HEK293 (cell line): Measurements from ENCODE around the gene SERTAD3.
A peak's percentile ranks its signal among the peaks of the same experiment; 100 is the strongest.

Source experiments
- EGR2 ChIP-seq: fragments of 450-650 bp; formaldehyde crosslinking; IDR thresholded peaks from 2 replicates; pipeline ENCODE4 v1.5.1; 2016; ENCODE audit warnings: low read depth, missing biosample characterization, missing genetic modification characterization
- GLI2 ChIP-seq: fragments of 450-650 bp; formaldehyde crosslinking; IDR thresholded peaks from 2 replicates; pipeline ENCODE4; 2017; ENCODE audit warnings: missing biosample characterization, missing genetic modification characterization, low read depth, borderline replicate concordance
- OSR2 ChIP-seq: fragments of 450-650 bp; formaldehyde crosslinking; IDR thresholded peaks from 2 replicates; pipeline ENCODE4 v1.5.1; 2016; ENCODE audit warnings: missing biosample characterization, missing genetic modification characterization
- REPIN1 ChIP-seq: fragments of 450-650 bp; formaldehyde crosslinking; IDR thresholded peaks from 2 replicates; pipeline ENCODE4 v1.5.1; 2017; ENCODE audit warnings: missing biosample characterization, missing genetic modification characterization, low read depth
- SCRT2 ChIP-seq: fragments of 450-650 bp; formaldehyde crosslinking; IDR thresholded peaks from 2 replicates; pipeline ENCODE4 v1.5.1; 2016; ENCODE audit warnings: missing biosample characterization, missing genetic modification characterization
- ZBTB48 ChIP-seq: fragments of 450-650 bp; formaldehyde crosslinking; IDR thresholded peaks from 2 replicates; pipeline ENCODE4 v1.5.1; 2016; ENCODE audit warnings: missing biosample characterization, missing genetic modification characterization
- ZFHX2 ChIP-seq: fragments of 450-650 bp; formaldehyde crosslinking; conservative IDR thresholded peaks from 2 replicates; pipeline ENCODE4 v1.5.1; 2016; ENCODE audit warnings: missing biosample characterization, missing genetic modification characterization
- ZFP41 ChIP-seq: fragments of 450-650 bp; formaldehyde crosslinking; IDR thresholded peaks from 2 replicates; pipeline ENCODE4 v1.5.1; 2016; ENCODE audit warnings: missing biosample characterization, missing genetic modification characterization, borderline replicate concordance
- ZNF121 ChIP-seq: fragments of 450-650 bp; formaldehyde crosslinking; IDR thresholded peaks from 2 replicates; pipeline ENCODE4 v1.5.1; 2016; ENCODE audit warnings: missing biosample characterization, missing genetic modification characterization
- ZNF221 ChIP-seq: fragments of 450-650 bp; formaldehyde crosslinking; IDR thresholded peaks from 2 replicates; pipeline ENCODE4 v1.5.1; 2017; ENCODE audit warnings: missing biosample characterization, missing genetic modification characterization, borderline replicate concordance
- ZNF341 ChIP-seq: fragments of 450-650 bp; formaldehyde crosslinking; IDR thresholded peaks from 2 replicates; pipeline ENCODE4; 2016; ENCODE audit warnings: low read depth, missing biosample characterization, missing genetic modification characterization
- ZNF354C ChIP-seq: fragments of 450-650 bp; formaldehyde crosslinking; IDR thresholded peaks from 2 replicates; pipeline ENCODE4 v1.5.1; 2016; ENCODE audit warnings: missing biosample characterization, missing genetic modification characterization, low read depth, borderline replicate concordance
- ZNF510 ChIP-seq: fragments of 450-650 bp; formaldehyde crosslinking; IDR thresholded peaks from 2 replicates; pipeline ENCODE4 v1.5.1; 2018; ENCODE audit warnings: mild to moderate bottlenecking, missing genetic modification characterization, missing biosample characterization; ENCODE audit not compliant: insufficient replicate concordance
- ZNF558 ChIP-seq: fragments of 450-650 bp; formaldehyde crosslinking; IDR thresholded peaks from 2 replicates; pipeline ENCODE4 v1.5.1; 2016; ENCODE audit warnings: missing biosample characterization, missing genetic modification characterization
- ZNF561 ChIP-seq: fragments of 450-650 bp; IDR thresholded peaks from 2 replicates; pipeline ENCODE4 v1.5.1; 2018; ENCODE audit warnings: missing biosample characterization, missing genetic modification characterization, borderline replicate concordance
- ZNF571 ChIP-seq: fragments of 450-650 bp; formaldehyde crosslinking; IDR thresholded peaks from 2 replicates; pipeline ENCODE4 v1.5.0; 2017; ENCODE audit warnings: missing biosample characterization, missing genetic modification characterization
- ZNF610 ChIP-seq: fragments of 450-650 bp; formaldehyde crosslinking; IDR thresholded peaks from 2 replicates; pipeline ENCODE4 v1.5.1; 2016; ENCODE audit warnings: missing biosample characterization, missing genetic modification characterization, borderline replicate concordance
- ZNF654 ChIP-seq: fragments of 450-650 bp; formaldehyde crosslinking; IDR thresholded peaks from 2 replicates; pipeline ENCODE4 v1.5.1; 2016; ENCODE audit warnings: low read depth, missing biosample characterization, missing genetic modification characterization
- ZNF707 ChIP-seq: fragments of 450-650 bp; formaldehyde crosslinking; IDR thresholded peaks from 2 replicates; pipeline ENCODE4 v1.5.1; 2016; ENCODE audit warnings: missing biosample characterization, missing genetic modification characterization
- ZSCAN30 ChIP-seq: fragments of 450-650 bp; IDR thresholded peaks from 2 replicates; pipeline ENCODE4 v1.5.1; 2018; ENCODE audit warnings: missing biosample characterization, mild to moderate bottlenecking, missing genetic modification characterization, moderate library complexity
- TF ChIP-seq, protein P1 (sequence below): fragments of 450-650 bp; formaldehyde crosslinking; IDR thresholded peaks from 2 replicates; pipeline ENCODE4 v1.5.1; 2017; ENCODE audit warnings: missing biosample characterization, missing genetic modification characterization
- TF ChIP-seq, protein P2 (sequence below): fragments of 450-650 bp; formaldehyde crosslinking; IDR thresholded peaks from 2 replicates; pipeline ENCODE4 v1.5.1; 2017; ENCODE audit warnings: missing biosample characterization, missing genetic modification characterization
- TF ChIP-seq, protein P3 (sequence below): fragments of 450-650 bp; formaldehyde crosslinking; IDR thresholded peaks from 2 replicates; pipeline ENCODE4 v1.5.1; 2017; ENCODE audit warnings: missing biosample characterization, missing genetic modification characterization
- TF ChIP-seq, protein P4 (sequence below): IDR thresholded peaks from 2 replicates; pipeline ENCODE4 v1.6.1; 2011; ENCODE audit warnings: mild to moderate bottlenecking, low read depth, low read length, borderline replicate concordance
- TF ChIP-seq, protein P5 (sequence below): fragments of 450-650 bp; formaldehyde crosslinking; IDR thresholded peaks from 2 replicates; pipeline ENCODE4 v1.5.1; 2016; ENCODE audit warnings: missing biosample characterization, missing genetic modification characterization
- TF ChIP-seq, protein P6 (sequence below): fragments of 450-650 bp; formaldehyde crosslinking; IDR thresholded peaks from 2 replicates; pipeline ENCODE4 v1.5.1; 2016; ENCODE audit warnings: missing biosample characterization, missing genetic modification characterization
- TF ChIP-seq, protein P7 (sequence below): fragments of 450-650 bp; formaldehyde crosslinking; IDR thresholded peaks from 2 replicates; pipeline ENCODE4 v1.5.1; 2016; ENCODE audit warnings: missing biosample characterization, missing genetic modification characterization

Gene SERTAD3

DNA sequence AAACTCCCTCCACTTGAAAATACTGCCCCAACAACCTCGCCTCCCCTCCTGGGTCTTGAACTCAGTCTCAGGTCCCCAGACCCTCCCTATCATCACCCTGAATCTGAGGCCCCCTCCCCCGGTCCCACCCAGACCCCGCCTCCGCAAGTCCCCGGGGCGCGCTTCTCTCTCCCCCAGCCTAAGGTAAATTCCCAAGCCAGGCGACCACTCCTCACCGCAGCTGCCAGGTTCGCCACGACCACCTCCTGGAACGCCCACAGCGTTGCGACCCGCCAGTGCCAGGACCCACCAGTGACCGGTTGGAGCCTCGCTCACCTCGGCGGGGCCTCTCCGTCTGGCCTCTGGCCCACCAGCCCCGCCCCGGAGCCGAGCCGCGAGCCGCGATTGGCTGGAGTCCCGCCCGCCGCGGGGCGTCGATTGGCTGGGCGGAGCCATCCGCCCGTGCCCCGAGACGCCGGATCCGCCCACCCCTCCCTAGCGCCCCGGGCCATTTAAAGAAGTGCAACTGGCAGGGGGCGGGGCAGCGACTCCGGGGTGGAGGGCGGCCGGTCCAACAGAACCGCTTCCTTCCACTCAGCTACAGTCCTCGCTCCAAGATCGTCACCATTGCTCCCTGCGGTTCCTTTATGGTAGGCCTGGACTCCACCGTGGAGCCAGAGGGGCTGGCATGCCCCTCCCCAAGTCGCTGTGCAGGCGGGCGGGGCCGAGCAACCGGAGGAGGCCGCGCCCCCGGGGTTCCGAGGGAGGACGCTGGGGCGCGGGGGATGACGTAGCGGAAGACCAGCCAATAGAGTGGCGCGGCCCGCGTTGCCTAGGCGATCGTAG is at the start of gene SERTAD3 (continued):
- TF ChIP-seq, protein P1, sequence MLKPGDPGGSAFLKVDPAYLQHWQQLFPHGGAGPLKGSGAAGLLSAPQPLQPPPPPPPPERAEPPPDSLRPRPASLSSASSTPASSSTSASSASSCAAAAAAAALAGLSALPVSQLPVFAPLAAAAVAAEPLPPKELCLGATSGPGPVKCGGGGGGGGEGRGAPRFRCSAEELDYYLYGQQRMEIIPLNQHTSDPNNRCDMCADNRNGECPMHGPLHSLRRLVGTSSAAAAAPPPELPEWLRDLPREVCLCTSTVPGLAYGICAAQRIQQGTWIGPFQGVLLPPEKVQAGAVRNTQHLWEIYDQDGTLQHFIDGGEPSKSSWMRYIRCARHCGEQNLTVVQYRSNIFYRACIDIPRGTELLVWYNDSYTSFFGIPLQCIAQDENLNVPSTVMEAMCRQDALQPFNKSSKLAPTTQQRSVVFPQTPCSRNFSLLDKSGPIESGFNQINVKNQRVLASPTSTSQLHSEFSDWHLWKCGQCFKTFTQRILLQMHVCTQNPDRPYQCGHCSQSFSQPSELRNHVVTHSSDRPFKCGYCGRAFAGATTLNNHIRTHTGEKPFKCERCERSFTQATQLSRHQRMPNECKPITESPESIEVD (tag by site-specific recombination), result no peak
- TF ChIP-seq ZNF654 (tag by site-specific recombination) (no peak), ZNF221 (tag by site-specific recombination) (0 out of 2 replicates have a peak, but pooled peaks have one; percentile 70), ZNF561 (tag by site-specific recombination) (peak; percentile 98), GLI2 (tag by site-specific recombination) (no peak), ZNF707 (tag by site-specific recombination) (no peak), ZBTB48 (tag by site-specific recombination) (peak; percentile 74), SCRT2 (peak; percentile 99), ZNF610 (tag by site-specific recombination) (peak; percentile 83), ZFHX2 (peak; percentile 93), ZSCAN30 (tag by site-specific recombination) (peak; percentile 48; the same call in 1 of the 2 replicates), ZNF571 (no peak), ZFP41 (no peak), OSR2 (tag by site-specific recombination) (peak; percentile 73), ZNF558 (no peak), ZNF354C (tag by site-specific recombination) (no peak), EGR2 (tag by site-specific recombination) (peak; percentile 90), REPIN1 (tag by site-specific recombination) (no peak), ZNF121 (tag by site-specific recombination) (peak; percentile 75), ZNF341 (tag by site-specific recombination) (peak; percentile 91), ZNF510 (tag by site-specific recombination) (no peak)
- TF ChIP-seq, protein P2, sequence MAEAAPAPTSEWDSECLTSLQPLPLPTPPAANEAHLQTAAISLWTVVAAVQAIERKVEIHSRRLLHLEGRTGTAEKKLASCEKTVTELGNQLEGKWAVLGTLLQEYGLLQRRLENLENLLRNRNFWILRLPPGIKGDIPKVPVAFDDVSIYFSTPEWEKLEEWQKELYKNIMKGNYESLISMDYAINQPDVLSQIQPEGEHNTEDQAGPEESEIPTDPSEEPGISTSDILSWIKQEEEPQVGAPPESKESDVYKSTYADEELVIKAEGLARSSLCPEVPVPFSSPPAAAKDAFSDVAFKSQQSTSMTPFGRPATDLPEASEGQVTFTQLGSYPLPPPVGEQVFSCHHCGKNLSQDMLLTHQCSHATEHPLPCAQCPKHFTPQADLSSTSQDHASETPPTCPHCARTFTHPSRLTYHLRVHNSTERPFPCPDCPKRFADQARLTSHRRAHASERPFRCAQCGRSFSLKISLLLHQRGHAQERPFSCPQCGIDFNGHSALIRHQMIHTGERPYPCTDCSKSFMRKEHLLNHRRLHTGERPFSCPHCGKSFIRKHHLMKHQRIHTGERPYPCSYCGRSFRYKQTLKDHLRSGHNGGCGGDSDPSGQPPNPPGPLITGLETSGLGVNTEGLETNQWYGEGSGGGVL, result peak; percentile 77
- TF ChIP-seq, protein P3, sequence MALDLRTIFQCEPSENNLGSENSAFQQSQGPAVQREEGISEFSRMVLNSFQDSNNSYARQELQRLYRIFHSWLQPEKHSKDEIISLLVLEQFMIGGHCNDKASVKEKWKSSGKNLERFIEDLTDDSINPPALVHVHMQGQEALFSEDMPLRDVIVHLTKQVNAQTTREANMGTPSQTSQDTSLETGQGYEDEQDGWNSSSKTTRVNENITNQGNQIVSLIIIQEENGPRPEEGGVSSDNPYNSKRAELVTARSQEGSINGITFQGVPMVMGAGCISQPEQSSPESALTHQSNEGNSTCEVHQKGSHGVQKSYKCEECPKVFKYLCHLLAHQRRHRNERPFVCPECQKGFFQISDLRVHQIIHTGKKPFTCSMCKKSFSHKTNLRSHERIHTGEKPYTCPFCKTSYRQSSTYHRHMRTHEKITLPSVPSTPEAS (tag by site-specific recombination), result 0 out of 2 replicates have a peak, but pooled peaks have one; percentile 7
- TF ChIP-seq, protein P4, sequence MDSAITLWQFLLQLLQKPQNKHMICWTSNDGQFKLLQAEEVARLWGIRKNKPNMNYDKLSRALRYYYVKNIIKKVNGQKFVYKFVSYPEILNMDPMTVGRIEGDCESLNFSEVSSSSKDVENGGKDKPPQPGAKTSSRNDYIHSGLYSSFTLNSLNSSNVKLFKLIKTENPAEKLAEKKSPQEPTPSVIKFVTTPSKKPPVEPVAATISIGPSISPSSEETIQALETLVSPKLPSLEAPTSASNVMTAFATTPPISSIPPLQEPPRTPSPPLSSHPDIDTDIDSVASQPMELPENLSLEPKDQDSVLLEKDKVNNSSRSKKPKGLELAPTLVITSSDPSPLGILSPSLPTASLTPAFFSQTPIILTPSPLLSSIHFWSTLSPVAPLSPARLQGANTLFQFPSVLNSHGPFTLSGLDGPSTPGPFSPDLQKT, result no peak
- TF ChIP-seq, protein P5, sequence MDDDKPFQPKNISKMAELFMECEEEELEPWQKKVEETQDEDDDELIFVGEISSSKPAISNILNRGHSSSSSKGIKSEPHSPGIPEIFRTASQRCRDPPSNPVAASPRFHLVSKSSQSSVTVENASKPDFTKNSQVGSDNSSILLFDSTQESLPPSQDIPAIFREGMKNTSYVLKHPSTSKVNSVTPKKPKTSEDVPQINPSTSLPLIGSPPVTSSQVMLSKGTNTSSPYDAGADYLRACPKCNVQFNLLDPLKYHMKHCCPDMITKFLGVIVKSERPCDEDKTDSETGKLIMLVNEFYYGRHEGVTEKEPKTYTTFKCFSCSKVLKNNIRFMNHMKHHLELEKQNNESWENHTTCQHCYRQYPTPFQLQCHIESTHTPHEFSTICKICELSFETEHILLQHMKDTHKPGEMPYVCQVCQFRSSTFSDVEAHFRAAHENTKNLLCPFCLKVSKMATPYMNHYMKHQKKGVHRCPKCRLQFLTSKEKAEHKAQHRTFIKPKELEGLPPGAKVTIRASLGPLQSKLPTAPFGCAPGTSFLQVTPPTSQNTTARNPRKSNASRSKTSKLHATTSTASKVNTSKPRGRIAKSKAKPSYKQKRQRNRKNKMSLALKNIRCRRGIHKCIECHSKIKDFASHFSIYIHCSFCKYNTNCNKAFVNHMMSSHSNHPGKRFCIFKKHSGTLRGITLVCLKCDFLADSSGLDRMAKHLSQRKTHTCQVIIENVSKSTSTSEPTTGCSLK (tag by site-specific recombination), result no peak
- TF ChIP-seq, protein P6, sequence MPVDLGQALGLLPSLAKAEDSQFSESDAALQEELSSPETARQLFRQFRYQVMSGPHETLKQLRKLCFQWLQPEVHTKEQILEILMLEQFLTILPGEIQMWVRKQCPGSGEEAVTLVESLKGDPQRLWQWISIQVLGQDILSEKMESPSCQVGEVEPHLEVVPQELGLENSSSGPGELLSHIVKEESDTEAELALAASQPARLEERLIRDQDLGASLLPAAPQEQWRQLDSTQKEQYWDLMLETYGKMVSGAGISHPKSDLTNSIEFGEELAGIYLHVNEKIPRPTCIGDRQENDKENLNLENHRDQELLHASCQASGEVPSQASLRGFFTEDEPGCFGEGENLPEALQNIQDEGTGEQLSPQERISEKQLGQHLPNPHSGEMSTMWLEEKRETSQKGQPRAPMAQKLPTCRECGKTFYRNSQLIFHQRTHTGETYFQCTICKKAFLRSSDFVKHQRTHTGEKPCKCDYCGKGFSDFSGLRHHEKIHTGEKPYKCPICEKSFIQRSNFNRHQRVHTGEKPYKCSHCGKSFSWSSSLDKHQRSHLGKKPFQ (tag by site-specific recombination), result no peak; the same call in 1 of the 2 replicates
- TF ChIP-seq, protein P7, sequence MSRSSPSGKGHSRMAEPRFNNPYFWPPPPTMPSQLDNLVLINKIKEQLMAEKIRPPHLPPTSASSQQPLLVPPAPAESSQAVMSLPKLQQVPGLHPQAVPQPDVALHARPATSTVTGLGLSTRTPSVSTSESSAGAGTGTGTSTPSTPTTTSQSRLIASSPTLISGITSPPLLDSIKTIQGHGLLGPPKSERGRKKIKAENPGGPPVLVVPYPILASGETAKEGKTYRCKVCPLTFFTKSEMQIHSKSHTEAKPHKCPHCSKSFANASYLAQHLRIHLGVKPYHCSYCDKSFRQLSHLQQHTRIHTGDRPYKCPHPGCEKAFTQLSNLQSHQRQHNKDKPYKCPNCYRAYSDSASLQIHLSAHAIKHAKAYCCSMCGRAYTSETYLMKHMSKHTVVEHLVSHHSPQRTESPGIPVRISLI (tag by site-specific recombination), result peak; percentile 81
